ENCODE data around the gene DLGAP1.

DLGAP1 gene

GRCh38 chr18:4254840-4255239, 200.3 kb downstream of the DLGAP1 start:
- Mint-ChIP-seq H3K36me3 (no peaks in the 10 kb centered on the region), H3K27ac (no peak overlapping the region)

GRCh38 chr18:4252829-4253228, 202.3 kb downstream of the DLGAP1 start:
- Mint-ChIP-seq H3K4me3 (no peak overlapping the region), H3K4me1 (no peaks in the 10 kb centered on the region), H3K27me3 (no peaks in the 10 kb centered on the region), H3K36me3 (no peaks in the 10 kb centered on the region), H3K27ac (no peak overlapping the region), H3K9me3 (peaks cover 0 to 4% of the 10 kb centered on the region in 2 donors)
- no peak for ATAC-seq (replicated peaks)
- DNase-seq, result no peak

More at GRCh38 chr18:4254840-4255239, 200.3 kb downstream of the DLGAP1 start:
- Mint-ChIP-seq H3K27me3 (no peaks in the 10 kb centered on the region), H3K4me3 (no peak overlapping the region), H3K4me1 (no peaks in the 10 kb centered on the region), H3K9me3 (peaks cover 2% of the 10 kb centered on the region in 2 donors)
- no peak for DNase-seq
- ATAC-seq (replicated peaks), result no peak

DNA sequence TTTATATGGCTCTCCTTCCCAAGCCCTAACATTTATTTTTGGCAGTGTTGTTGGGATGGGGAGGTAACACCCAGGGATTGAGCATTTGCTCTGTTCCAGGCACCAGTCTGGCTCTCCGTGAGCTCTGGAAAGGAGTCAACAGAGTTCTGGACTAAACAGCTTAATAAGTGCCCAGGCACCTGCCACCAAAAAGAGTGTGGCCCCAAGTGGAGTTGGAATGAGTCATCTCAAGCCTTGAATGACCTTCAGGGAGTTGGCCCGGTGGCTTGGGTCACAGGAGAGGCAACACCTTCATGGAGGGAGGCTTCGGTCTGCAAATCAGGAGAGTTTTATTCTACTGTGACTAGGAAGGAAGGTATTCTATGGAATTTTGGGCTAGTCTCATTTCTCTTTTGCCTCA, 203.2 kb downstream of the DLGAP1 start:
- DNase-seq (no peak), ATAC-seq (replicated peaks) (no peak)
- H3K27ac Mint-ChIP-seq, result no peak overlapping the region
- H3K4me1 Mint-ChIP-seq, result no peaks in the 10 kb centered on the region
- H3K36me3 Mint-ChIP-seq, result no peaks in the 10 kb centered on the region
- H3K9me3 Mint-ChIP-seq, result peaks cover 0 to 4% of the 10 kb centered on the region in 2 donors
- no peaks in the 10 kb centered on the region for H3K27me3 Mint-ChIP-seq
- no peak overlapping the region for H3K4me3 Mint-ChIP-seq

DNA sequence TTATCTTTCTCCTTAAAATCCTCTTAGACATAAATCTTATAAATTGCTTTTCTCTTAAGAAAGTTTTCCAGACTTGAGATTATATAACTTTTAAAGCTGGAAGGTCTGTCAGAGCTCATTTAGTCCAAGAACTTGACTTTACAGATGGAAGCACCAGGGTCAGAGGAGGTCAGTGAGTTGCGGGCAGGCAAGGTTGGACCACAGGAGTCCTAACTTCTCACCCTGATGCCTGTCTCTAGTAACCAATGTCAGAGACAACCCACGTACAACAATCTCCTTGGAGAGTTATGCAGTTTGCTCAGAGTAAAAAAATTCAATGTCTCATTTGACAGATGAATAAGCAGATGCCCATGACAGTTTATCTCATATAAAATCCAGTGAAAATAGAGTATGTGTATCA, 203.9 kb downstream of the DLGAP1 start:
- H3K27me3 Mint-ChIP-seq, result no peaks in the 10 kb centered on the region
- H3K27ac Mint-ChIP-seq, result no peak overlapping the region
- ATAC-seq (replicated peaks), result no peak
- peaks cover 0 to 4% of the 10 kb centered on the region in 2 donors for H3K9me3 Mint-ChIP-seq
- no peaks in the 10 kb centered on the region for H3K36me3 Mint-ChIP-seq
- H3K4me1 Mint-ChIP-seq, result no peaks in the 10 kb centered on the region
- no peak for DNase-seq
- H3K4me3 Mint-ChIP-seq, result no peak overlapping the region

DNA sequence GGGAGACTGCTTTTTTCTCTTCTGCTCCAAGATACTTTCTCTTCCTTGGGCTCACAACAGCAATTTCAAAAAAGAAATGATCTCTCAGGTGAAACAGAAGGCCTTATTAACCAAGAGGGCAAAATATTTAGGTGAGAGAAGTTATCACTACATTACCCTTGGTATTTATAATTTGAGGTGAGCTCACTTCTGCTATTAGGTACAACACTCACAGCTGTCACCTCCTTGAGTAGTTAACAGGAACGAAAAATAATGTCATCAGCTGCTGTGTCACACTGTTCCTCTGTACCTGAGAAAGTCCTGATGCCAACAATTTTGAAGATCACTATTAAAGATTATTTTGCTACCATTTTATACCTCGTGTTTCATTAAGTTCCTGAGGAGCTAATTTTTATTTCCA, 205.0 kb downstream of the DLGAP1 start:
- Mint-ChIP-seq H3K36me3 (no peaks in the 10 kb centered on the region), H3K27me3 (no peaks in the 10 kb centered on the region), H3K27ac (no peak overlapping the region), H3K9me3 (peaks cover 0 to 4% of the 10 kb centered on the region in 2 donors), H3K4me3 (no peak overlapping the region), H3K4me1 (no peaks in the 10 kb centered on the region)
- DNase-seq (no peak), ATAC-seq (replicated peaks) (no peak)

- H3K36me3 Mint-ChIP-seq, result no peaks in the 10 kb centered on the region
- no peak overlapping the region for H3K4me3 Mint-ChIP-seq
- no peaks in the 10 kb centered on the region for H3K4me1 Mint-ChIP-seq
- DNase-seq (no peak), ATAC-seq (replicated peaks) (no peak)
- H3K9me3 Mint-ChIP-seq, result peaks cover 0 to 4% of the 10 kb centered on the region in 2 donors
- H3K27me3 Mint-ChIP-seq, result no peaks in the 10 kb centered on the region
- no peak overlapping the region for H3K27ac Mint-ChIP-seq
Observed at GRCh38 chr18:4248686-4249085, 206.4 kb downstream of the DLGAP1 start.

DNA sequence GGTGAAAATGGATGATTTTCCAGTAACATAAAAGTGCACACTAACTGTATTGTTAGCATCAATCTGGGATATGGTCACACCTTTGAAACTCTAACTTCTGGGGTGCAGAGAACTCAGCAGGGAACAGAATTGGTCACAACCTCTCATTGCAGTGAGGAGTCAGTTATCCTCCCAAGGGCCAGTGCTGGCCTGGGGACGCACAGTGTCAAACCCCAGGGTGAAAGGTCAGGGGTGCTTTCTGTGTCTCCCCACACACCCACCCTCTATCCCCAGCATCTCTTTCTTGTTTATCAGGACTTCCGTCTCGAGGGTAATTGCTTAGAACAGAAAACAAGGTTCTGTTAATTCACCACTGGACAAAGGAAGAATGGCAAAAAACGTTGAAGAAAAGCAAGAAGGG, 208.7 kb downstream of the DLGAP1 start:
- ATAC-seq (replicated peaks), result no peak
- DNase-seq, result no peak
- Mint-ChIP-seq H3K27me3 (no peaks in the 10 kb centered on the region), H3K4me3 (no peak overlapping the region), H3K9me3 (peaks cover 0 to 4% of the 10 kb centered on the region in 2 donors), H3K4me1 (no peaks in the 10 kb centered on the region), H3K36me3 (no peaks in the 10 kb centered on the region), H3K27ac (no peak overlapping the region)

DNA sequence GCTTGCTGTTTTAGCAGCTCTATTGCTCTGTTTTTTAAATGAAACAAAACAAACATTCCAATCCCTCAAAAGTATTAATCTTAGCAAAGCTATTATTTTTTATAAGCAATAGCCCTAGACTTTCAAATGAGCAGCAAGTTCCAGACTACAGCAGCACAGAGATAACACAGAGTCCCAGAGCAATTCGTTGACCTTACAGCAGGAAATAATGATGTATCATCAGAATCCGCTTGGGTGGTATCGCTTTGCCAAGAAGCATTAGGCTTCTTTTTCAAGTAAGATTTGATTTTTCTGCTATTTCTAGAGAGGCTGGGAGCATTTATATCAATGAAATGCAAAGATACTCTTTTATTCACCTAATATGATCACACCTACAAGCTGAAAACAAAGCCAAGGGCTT, 209.7 kb downstream of the DLGAP1 start:
- H3K27ac Mint-ChIP-seq, result no peak overlapping the region
- H3K4me1 Mint-ChIP-seq, result no peaks in the 10 kb centered on the region
- H3K4me3 Mint-ChIP-seq, result no peak overlapping the region
- H3K36me3 Mint-ChIP-seq, result no peaks in the 10 kb centered on the region
- H3K27me3 Mint-ChIP-seq, result no peaks in the 10 kb centered on the region
- no peak for DNase-seq
- peaks cover 0 to 4% of the 10 kb centered on the region in 2 donors for H3K9me3 Mint-ChIP-seq
- no peak for ATAC-seq (replicated peaks)

- no peaks in the 10 kb centered on the region for H3K27me3 Mint-ChIP-seq
- H3K9me3 Mint-ChIP-seq, result no peaks in the 10 kb centered on the region
Observed at GRCh38 chr18:4242431-4243161, 212.5 kb downstream of the DLGAP1 start.

GRCh38 chr18:4241090-4241617, 214.0 kb downstream of the DLGAP1 start:
- no peak overlapping the region for H3K4me3 Mint-ChIP-seq
- no peaks in the 10 kb centered on the region for H3K36me3 Mint-ChIP-seq
- H3K9me3 Mint-ChIP-seq, result no peaks in the 10 kb centered on the region
- H3K4me1 Mint-ChIP-seq, result no peaks in the 10 kb centered on the region
- DNase-seq (no peak), ATAC-seq (replicated peaks) (no peak)
- H3K27me3 Mint-ChIP-seq, result no peaks in the 10 kb centered on the region
- no peak overlapping the region for H3K27ac Mint-ChIP-seq

More at GRCh38 chr18:4242431-4243161, 212.5 kb downstream of the DLGAP1 start:
- H3K27ac Mint-ChIP-seq, result no peak overlapping the region
- DNase-seq, result no peak
- H3K36me3 Mint-ChIP-seq, result no peaks in the 10 kb centered on the region
- no peak for ATAC-seq (replicated peaks)
- H3K4me1 Mint-ChIP-seq, result no peaks in the 10 kb centered on the region
- no peak overlapping the region for H3K4me3 Mint-ChIP-seq

DNA sequence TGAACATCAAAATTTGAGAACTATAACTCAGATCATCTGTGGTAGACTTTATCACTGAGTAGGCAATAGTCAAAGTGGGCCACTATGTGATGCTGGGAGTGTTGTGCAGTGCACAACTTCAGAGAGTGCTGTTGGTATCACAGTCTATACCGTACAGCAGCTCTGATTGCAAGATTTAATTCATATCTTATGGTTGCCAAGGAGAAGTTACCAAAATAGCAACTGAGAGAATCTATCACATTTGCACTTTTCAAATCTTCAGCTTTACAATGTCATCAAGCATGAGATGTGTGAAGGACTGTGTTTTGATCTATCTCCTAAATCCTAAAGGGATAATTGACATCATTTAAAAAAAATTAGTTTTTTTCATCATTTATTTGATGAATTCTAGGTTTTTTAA, 216.1 kb downstream of the DLGAP1 start:
- DNase-seq, result no peak
- ATAC-seq (replicated peaks), result no peak
- Mint-ChIP-seq H3K27me3 (no peaks in the 10 kb centered on the region), H3K27ac (no peak overlapping the region), H3K9me3 (no peaks in the 10 kb centered on the region), H3K36me3 (no peaks in the 10 kb centered on the region), H3K4me1 (no peaks in the 10 kb centered on the region), H3K4me3 (no peak overlapping the region)

DNA sequence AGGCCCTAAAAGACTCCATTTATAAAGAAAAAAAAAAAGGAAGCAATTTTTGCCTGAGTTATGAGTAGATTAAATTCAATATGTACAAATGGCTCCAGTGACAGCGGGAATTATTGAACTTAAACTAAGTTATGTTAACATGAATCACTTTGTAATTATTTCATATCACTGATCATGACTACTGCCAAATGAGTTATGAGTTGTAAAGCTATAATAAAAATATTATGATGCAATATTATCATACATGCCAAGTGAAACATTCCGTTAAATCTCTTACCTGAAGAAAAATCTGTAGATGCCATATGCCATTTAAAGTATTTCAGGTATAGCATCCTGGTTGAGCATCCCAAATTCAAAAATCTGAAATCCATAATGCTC, 217.5 kb downstream of the DLGAP1 start:
- no peak for ATAC-seq (replicated peaks)
- Mint-ChIP-seq H3K4me1 (no peaks in the 10 kb centered on the region), H3K27ac (no peak overlapping the region), H3K9me3 (no peaks in the 10 kb centered on the region), H3K36me3 (no peaks in the 10 kb centered on the region), H3K27me3 (no peaks in the 10 kb centered on the region), H3K4me3 (no peak overlapping the region)
- no peak for DNase-seq

GRCh38 chr18:4236940-4237663, 218.0 kb downstream of the DLGAP1 start:
- Mint-ChIP-seq H3K27ac (no peak overlapping the region), H3K4me3 (no peak overlapping the region), H3K27me3 (no peaks in the 10 kb centered on the region), H3K9me3 (no peaks in the 10 kb centered on the region), H3K36me3 (no peaks in the 10 kb centered on the region), H3K4me1 (no peaks in the 10 kb centered on the region)
- no peak for DNase-seq
- no peak for ATAC-seq (replicated peaks)

DNA sequence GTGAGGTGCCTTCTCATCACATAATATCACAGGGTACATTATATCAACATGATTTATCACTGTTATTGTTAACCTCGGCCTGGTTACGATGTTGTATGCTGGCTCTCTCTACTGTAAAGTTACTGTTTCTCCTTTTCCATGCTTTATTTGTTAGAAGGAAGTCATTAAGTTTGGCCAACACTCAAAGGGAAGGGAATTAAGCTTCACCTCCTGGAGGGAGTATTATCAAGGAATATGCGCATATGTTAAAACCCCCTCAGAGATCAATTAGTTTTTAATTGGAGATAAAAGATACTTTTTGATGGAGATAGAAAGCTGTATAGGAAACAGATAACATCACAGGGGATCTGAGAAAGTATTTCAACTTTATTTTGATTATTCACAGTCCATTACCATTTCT, 221.6 kb downstream of the DLGAP1 start:
- H3K4me1 Mint-ChIP-seq, result no peaks in the 10 kb centered on the region
- ATAC-seq (replicated peaks) (no peak), DNase-seq (no peak)
- no peak overlapping the region for H3K27ac Mint-ChIP-seq
- H3K9me3 Mint-ChIP-seq, result peaks cover under 1 to 11% of the 10 kb centered on the region in 2 donors
- H3K27me3 Mint-ChIP-seq, result no peaks in the 10 kb centered on the region
- no peaks in the 10 kb centered on the region for H3K36me3 Mint-ChIP-seq
- H3K4me3 Mint-ChIP-seq, result no peak overlapping the region

GRCh38 chr18:4232656-4233055, 222.5 kb downstream of the DLGAP1 start:
- ATAC-seq (replicated peaks) (no peak), DNase-seq (no peak)
- Mint-ChIP-seq H3K27me3 (no peaks in the 10 kb centered on the region), H3K9me3 (peaks cover 6 to 17% of the 10 kb centered on the region in 2 donors), H3K4me1 (no peaks in the 10 kb centered on the region), H3K4me3 (no peak overlapping the region), H3K27ac (no peak overlapping the region), H3K36me3 (no peaks in the 10 kb centered on the region)

Measured in stimulated activated naive B cell treated with anti-CD40 and anti-IgM and Interleukin-4, amounts not matched to agents 10 μg/mL and 1 μg/mL and 100 μg/mL, for 72 hours (primary cell).